ENCODE results near the gene DLL4. TPM values are rescaled to one million over a fixed set of nuclear protein-coding genes. Genes with fewer than 3 reads are reported as not detected.

Gene DLL4
- total RNA-seq, 1 donor from 2014 or later: 11.1 TPM

- DNase-seq (ENCODE audit: missing footprints) (no peak), ATAC-seq (no peak)
- intact Hi-C loops (cut with DNase I): no loop called here
These were observed 35.5 kb downstream of the DLL4 start for GRCh38 chr15:40964634-40965033.

GRCh38 chr15:40968290-40969085 lies 39.3 kb downstream of the DLL4 start:
- DNase-seq (ENCODE audit: missing footprints) (no peak), ATAC-seq (no peak)
- intact Hi-C loops (cut with DNase I): no loop called here

DNA sequence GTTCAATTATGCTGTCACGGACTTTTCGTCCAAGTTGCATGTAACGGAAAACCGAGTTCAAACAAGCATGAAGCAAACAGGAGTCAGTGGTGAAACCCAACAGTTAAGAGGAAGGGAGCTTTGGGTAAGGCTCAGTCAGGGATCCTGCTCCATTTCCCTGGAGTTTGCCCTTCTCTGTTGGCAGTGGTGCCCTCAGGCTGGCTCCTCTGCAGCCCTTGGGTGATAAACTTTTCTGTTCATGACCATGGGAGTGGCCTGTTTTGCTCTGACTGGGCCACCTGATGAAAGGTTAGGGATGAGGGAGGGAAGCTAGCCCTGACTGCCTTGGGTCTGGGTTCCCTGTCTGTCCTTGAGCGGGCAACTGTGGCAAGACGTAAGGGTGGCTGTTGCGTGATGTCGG lies 40.2 kb downstream of the DLL4 start:
- no peak for ATAC-seq
- intact Hi-C loops (cut with DNase I): no loop called here
- DNase-seq (ENCODE audit: missing footprints): no peak

- no peak for ATAC-seq
- intact Hi-C loops (cut with DNase I): no loop called here
These were observed 45.7 kb downstream of the DLL4 start for GRCh38 chr15:40974879-40975278.

GRCh38 chr15:40976819-40977218 lies 47.7 kb downstream of the DLL4 start:
- ATAC-seq (no peak), DNase-seq (ENCODE audit: missing footprints) (no peak)
- intact Hi-C loops (cut with DNase I): no loop called here

More at GRCh38 chr15:40974879-40975278, 45.7 kb downstream of the DLL4 start:
- DNase-seq (ENCODE audit: missing footprints): no peak

DNA sequence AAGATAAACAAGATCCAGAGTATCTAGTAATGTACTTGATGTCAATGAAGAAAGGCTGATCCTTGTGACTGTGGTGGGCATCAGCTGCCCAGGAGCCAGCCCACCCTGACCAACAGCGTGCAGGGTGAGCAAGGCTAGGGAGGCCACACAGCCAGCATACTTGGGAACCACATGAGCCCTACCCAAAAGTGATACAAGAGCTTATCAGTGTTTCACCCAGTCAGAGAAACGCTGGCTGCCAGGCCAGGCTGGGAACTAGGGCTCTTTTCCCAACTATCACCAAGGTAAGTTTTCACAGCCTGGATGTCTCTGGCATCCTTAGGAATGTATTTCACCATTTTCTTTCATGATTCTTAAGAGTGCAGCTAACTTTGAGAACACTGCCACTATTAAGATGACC lies 49.0 kb downstream of the DLL4 start:
- DNase-seq (ENCODE audit: missing footprints) (no peak), ATAC-seq (no peak)
- intact Hi-C loops (cut with DNase I): no loop called here

DNA sequence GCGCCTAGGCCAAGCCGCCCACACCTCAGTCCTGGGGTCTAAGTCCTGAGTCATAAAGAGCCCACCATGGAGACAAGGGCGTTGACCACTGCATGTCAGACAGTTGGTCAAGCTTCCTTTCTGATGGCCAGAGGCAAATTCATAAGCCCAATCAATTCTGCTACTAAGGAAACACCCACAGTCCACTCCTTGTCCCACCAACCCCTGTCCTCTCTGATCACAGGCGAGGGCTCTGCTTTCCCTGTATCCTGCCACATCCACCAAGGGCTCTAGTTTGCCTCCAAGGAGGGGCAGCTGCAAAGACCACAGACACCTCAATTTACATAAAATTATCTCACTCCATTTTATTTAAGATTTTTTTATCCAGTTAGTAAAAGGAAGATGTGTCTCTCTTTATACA lies 49.4 kb downstream of the DLL4 start:
- intact Hi-C loops (cut with DNase I): no loop called here
- no peak for ATAC-seq
- DNase-seq (ENCODE audit: missing footprints): no peak

GRCh38 chr15:40981186-40981585 lies 52.0 kb downstream of the DLL4 start:
- DNase-seq (ENCODE audit: missing footprints): no peak
- ATAC-seq: no peak
- intact Hi-C loops (cut with DNase I): no loop called here

DNA sequence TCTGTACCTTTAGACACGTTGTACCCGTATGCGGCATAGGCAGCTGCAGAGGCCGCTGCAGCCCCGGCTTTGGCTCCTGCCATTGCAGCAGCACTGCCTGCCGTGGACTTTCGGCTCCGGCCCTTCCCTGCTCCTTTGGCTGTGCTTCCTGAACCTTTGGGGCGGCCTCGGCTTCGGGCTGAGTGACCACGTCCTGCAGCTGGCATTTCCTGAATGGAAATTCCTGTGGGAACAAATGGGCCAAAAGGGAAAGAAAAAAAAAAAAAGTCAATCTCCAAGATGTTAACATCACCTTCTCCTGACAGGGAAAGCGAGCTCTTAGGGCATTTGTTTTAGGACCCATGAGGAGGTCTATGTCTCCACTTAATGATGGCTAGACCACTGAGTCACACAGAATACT lies 53.7 kb downstream of the DLL4 start:
- ATAC-seq (no peak), DNase-seq (ENCODE audit: missing footprints) (no peak)
- intact Hi-C loops (cut with DNase I): no loop called here

GRCh38 chr15:40984406-40984805 lies 55.3 kb downstream of the DLL4 start:
- intact Hi-C loops (cut with DNase I): no loop called here
- DNase-seq (ENCODE audit: missing footprints) (no peak), ATAC-seq (no peak)

DNA sequence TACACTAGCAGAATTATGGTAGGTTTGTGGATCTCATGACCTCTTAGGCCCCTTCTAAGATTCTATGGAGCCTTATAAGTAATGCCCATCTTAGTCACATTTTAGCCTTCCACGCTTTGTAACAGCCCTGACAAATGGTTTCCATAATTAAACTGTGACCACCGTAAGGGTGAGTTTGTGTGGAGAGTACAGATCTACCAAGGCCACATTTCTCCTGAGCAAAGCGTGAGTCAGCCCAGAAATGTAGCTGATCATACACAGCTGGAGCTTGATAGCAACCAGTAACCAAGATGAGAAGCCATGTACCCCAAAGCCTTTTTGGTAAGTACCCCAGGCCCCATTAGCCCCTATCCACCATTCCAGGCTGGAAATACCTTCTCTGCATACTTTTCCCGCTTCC lies 55.8 kb downstream of the DLL4 start:
- intact Hi-C loops (cut with DNase I): no loop called here
- DNase-seq (ENCODE audit: missing footprints) (no peak), ATAC-seq (no peak)

- DNase-seq (ENCODE audit: missing footprints): no peak
- no peak for ATAC-seq
- intact Hi-C loops (cut with DNase I): no loop called here
These were observed 56.6 kb downstream of the DLL4 start for GRCh38 chr15:40985541-40986330.

DNA sequence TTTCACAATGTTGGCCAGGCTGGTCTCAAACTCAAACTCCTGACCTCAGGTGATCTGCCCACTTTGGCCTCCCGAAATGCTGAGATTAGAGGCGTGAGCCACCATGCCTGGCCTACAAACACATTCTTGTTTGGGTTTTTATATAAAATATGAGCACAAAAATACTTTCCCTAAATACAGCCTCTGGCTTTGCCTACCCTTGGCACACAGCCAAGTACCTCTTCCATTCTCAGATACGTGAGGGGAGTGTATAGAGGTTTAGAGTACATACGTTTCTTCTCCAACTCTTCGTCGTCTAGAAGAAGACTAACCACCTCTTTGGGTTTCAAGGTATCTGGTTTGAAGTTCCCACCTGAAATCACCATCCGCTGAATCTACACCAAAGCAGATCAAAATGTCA lies 57.7 kb downstream of the DLL4 start:
- ATAC-seq: no peak
- intact Hi-C loops (cut with DNase I): no loop called here
- DNase-seq (ENCODE audit: missing footprints): no peak

GRCh38 chr15:40988156-40988555 lies 59.0 kb downstream of the DLL4 start:
- intact Hi-C loops (cut with DNase I): no loop called here
- DNase-seq (ENCODE audit: missing footprints) (no peak), ATAC-seq (no peak)

Other genes starting within 250 kb of the DLL4 start
- 2.0 TPM for gene RAD51, start 234.2 kb upstream of the DLL4 start, total RNA-seq
- 19.1 TPM for gene RMDN3, start 174.1 kb upstream of the DLL4 start, total RNA-seq
- 8.1 TPM for gene GCHFR, start 165.3 kb upstream of the DLL4 start, total RNA-seq
- 0.24 TPM for gene C15orf62, start 159.4 kb upstream of the DLL4 start, total RNA-seq
- gene ZFYVE19, start 122.3 kb upstream of the DLL4 start, total RNA-seq: 27.6 TPM
- 19.7 TPM for gene DNAJC17, start 121.9 kb upstream of the DLL4 start, total RNA-seq
- gene PPP1R14D, start 100.6 kb upstream of the DLL4 start, total RNA-seq: not detected
- gene SPINT1, start 85.3 kb upstream of the DLL4 start, total RNA-seq: 2.0 TPM
- not detected for gene RHOV, start 55.1 kb upstream of the DLL4 start, total RNA-seq
- gene VPS18, start 34.9 kb upstream of the DLL4 start, total RNA-seq: 20.6 TPM
- gene CHAC1, start 24.1 kb downstream of the DLL4 start, total RNA-seq: 0.81 TPM
- gene INO80, start 186.9 kb downstream of the DLL4 start, total RNA-seq: 10.7 TPM

All from Right ventricle myocardium inferior (tissue), 1 donor.